Nephron (organoid): ENCODE data around the gene JMJD1C.

Source experiments
- H3K27ac Mint-ChIP-seq, 3 experiments: 2 replicates each; pipeline ENCODE4 v1.8.0; 2020; ENCODE audit warnings: mixed read lengths in 3 of 3, mild to moderate bottlenecking in 2 of 3, moderate library complexity in 1 of 3
- H3K27me3 Mint-ChIP-seq: 2 replicates; pipeline ENCODE4 v1.8.0; 2021; ENCODE audit warnings: low read depth, mild to moderate bottlenecking, moderate library complexity, mixed read lengths
- H3K36me3 Mint-ChIP-seq: 2 replicates; pipeline ENCODE4 v1.8.0; 2020; ENCODE audit warnings: low read depth, mixed read lengths
- H3K4me1 Mint-ChIP-seq: 2 replicates; pipeline ENCODE4 v1.8.0; 2020; ENCODE audit warnings: mixed read lengths
- H3K4me3 Mint-ChIP-seq, 3 experiments: 2 replicates each; pipeline ENCODE4 v1.8.0; 2020; ENCODE audit warnings: mild to moderate bottlenecking in 3 of 3, mixed read lengths in 3 of 3, moderate library complexity in 2 of 3
- H3K9me3 Mint-ChIP-seq: 2 replicates; pipeline ENCODE4 v1.8.0; 2020; ENCODE audit warnings: mixed read lengths
- CTCF ChIP-seq, 3 experiments: fragments of 200-600 bp; sonication (generic); IDR thresholded peaks; one replicate each; pipeline ENCODE4 v1.5.0; 2021; ENCODE audit warnings: antibody characterized with exemption in 3 of 3; ENCODE audit not compliant: unreplicated experiment in 3 of 3

JMJD1C gene

DNA sequence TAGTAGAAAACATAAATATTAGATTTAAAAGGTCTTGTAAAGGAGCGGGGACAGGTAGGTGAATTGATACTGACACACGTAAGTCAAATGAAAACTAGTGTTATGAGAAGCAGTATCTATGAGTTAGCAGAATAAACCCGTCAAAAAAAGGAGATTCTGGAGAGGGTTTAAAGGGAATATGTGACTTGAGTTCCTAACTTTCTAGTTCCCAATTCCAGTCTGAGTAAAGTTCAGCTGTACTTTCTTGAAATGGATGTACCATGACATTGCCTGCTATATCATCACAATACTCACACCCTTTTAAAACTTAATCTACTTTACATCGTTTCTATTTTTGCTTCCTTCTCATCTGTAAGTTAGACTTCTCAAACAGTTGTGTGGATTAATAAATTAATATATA lies 210.5 kb downstream of the JMJD1C start:
- peaks cover 50% of the 10 kb centered on the region for H3K36me3 Mint-ChIP-seq
- H3K27ac Mint-ChIP-seq = no peak overlapping the region
- H3K9me3 Mint-ChIP-seq = no peaks in the 10 kb centered on the region
- H3K4me1 Mint-ChIP-seq = peaks cover 50% of the 10 kb centered on the region
- no peak for TF ChIP-seq CTCF (IDR thresholded peaks at IDR 0.05; ENCODE audit: unreplicated experiment in 3 of 3)
- H3K4me3 Mint-ChIP-seq = no peak overlapping the region
- no peaks in the 10 kb centered on the region for H3K27me3 Mint-ChIP-seq

DNA sequence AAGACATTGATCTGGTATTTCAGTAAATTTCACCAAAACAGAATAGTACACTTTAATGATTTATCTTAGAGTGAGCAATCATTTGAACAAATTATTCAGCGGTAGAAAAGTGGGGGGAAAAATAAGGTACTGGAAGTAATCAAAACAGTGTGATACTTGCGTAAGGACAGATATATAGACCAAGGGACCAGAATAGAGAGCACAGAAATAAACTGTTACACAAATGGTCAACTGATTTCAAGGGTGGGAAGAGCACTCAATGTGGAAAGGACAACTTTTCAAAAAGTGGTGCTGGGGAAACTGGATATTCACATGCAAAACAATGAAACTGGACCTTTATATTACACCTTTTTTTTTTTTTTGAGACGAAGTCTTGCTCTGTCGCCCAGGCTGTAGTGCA lies 212.7 kb downstream of the JMJD1C start:
- no peak for TF ChIP-seq CTCF (IDR thresholded peaks at IDR 0.05; ENCODE audit: unreplicated experiment in 3 of 3)

DNA sequence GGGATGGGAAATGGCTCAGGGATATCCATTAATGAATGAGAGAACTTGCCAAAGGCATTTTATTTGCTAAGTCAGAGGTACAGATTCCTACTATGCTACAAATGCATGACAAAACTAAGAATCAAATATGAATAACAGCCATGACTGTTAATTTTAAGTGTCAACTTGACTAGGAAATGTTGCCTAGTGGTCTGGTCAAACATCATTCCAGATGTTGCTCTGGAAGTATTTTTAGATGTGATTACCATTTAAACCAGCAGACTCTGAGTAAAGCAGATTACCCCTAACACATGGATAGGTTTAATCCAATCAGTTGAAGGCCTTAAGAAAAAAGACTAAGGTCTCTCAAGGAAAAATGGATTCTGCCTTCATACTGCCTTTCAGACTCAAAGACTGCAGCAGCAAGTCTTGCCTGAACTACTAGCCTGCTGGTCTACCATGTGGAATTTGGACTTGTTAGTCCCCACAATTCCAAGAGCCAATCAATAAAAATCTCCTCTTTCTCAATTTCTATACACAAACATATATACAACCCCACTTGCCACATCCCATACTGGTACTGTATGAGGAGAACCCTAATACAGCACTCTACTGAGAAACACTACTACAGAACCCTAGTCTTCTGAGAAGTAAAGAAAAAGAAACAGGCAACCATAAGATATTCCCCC lies 213.5 kb downstream of the JMJD1C start:
- Mint-ChIP-seq H3K4me3 (no peak overlapping the region), H3K27me3 (no peaks in the 10 kb centered on the region), H3K27ac (peak overlapping the region; percentile 7 to 19 (median 16)), H3K4me1 (peaks cover 26% of the 10 kb centered on the region), H3K36me3 (peaks cover 48% of the 10 kb centered on the region), H3K9me3 (peaks cover under 1% of the 10 kb centered on the region)
- no peak for TF ChIP-seq CTCF (IDR thresholded peaks at IDR 0.05; ENCODE audit: unreplicated experiment in 3 of 3)

More for the DNA sequence above, 212.7 kb downstream of the JMJD1C start:
- Mint-ChIP-seq H3K27ac (peak overlapping the region; percentile 16 to 19 (median 18)), H3K9me3 (no peaks in the 10 kb centered on the region), H3K36me3 (peaks cover 47% of the 10 kb centered on the region), H3K4me3 (no peak overlapping the region), H3K27me3 (no peaks in the 10 kb centered on the region), H3K4me1 (peaks cover 32% of the 10 kb centered on the region)

DNA sequence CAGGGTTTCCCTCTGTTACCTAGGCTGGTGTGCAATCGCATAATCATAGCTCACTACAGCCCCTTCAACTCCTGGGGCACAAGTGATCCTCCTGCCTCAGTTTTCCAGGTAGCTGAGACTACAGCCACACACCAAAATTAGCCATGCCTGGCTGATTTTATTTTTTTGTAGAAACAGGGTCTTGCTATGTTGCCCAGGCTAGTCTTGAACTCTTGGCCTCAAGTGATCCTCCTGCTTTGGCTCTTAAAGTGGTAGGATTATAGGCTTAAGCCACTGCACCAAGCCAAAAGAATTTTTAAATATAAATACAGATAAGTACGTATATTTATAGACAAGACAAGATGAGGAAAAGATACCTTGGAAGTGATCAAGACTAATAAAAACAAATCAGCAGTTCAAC lies 215.7 kb downstream of the JMJD1C start:
- Mint-ChIP-seq H3K27ac (no peak overlapping the region), H3K4me1 (peaks cover 15% of the 10 kb centered on the region), H3K9me3 (peaks cover 16% of the 10 kb centered on the region), H3K4me3 (no peak overlapping the region), H3K36me3 (peaks cover 67% of the 10 kb centered on the region), H3K27me3 (no peaks in the 10 kb centered on the region)
- no peak for TF ChIP-seq CTCF (IDR thresholded peaks at IDR 0.05; ENCODE audit: unreplicated experiment in 3 of 3)

- H3K27me3 Mint-ChIP-seq = no peaks in the 10 kb centered on the region
- no peak for TF ChIP-seq CTCF (IDR thresholded peaks at IDR 0.05; ENCODE audit: unreplicated experiment in 3 of 3)
- no peak overlapping the region for H3K27ac Mint-ChIP-seq
- peaks cover 73% of the 10 kb centered on the region for H3K36me3 Mint-ChIP-seq
- peaks cover 16% of the 10 kb centered on the region for H3K9me3 Mint-ChIP-seq
- peaks cover 18% of the 10 kb centered on the region for H3K4me1 Mint-ChIP-seq
- no peak overlapping the region for H3K4me3 Mint-ChIP-seq
Measured at GRCh38 chr10:63247771-63248170, 218.0 kb downstream of the JMJD1C start.

- H3K4me3 Mint-ChIP-seq = no peak overlapping the region
- peaks cover 66% of the 10 kb centered on the region for H3K36me3 Mint-ChIP-seq
- peaks cover 16% of the 10 kb centered on the region for H3K9me3 Mint-ChIP-seq
- H3K4me1 Mint-ChIP-seq = peaks cover 16% of the 10 kb centered on the region
- no peak overlapping the region for H3K27ac Mint-ChIP-seq
- H3K27me3 Mint-ChIP-seq = no peaks in the 10 kb centered on the region
- TF ChIP-seq CTCF (IDR thresholded peaks at IDR 0.05; ENCODE audit: unreplicated experiment in 3 of 3) = no peak
Measured at GRCh38 chr10:63246356-63246755, 219.4 kb downstream of the JMJD1C start.
